GM21786 (cell line): ENCODE data around the gene MYLK.

Experiments used
- ATAC-seq: cut with Tn5 transposase; IDR thresholded peaks from one replicate; pipeline ENCODE4 v1.9.1; 2021; ENCODE audit not compliant: unreplicated experiment

MYLK gene

GRCh38 chr3:123776071-123776782, 107.9 kb downstream of the MYLK start:
- no peak for ATAC-seq

- ATAC-seq, result no peak
Measured at GRCh38 chr3:123774474-123774873, 109.7 kb downstream of the MYLK start.

GRCh38 chr3:123773681-123774431, 110.3 kb downstream of the MYLK start:
- ATAC-seq, result no peak

- ATAC-seq, result no peak
Measured at GRCh38 chr3:123769356-123769743, 114.8 kb downstream of the MYLK start.

GRCh38 chr3:123768480-123769355, 115.4 kb downstream of the MYLK start:
- ATAC-seq, result no peak

- no peak for ATAC-seq
Measured at GRCh38 chr3:123767564-123768292, 116.4 kb downstream of the MYLK start.

- no peak for ATAC-seq
Measured at GRCh38 chr3:123767009-123767372, 117.1 kb downstream of the MYLK start.

GRCh38 chr3:123766193-123767008, 117.7 kb downstream of the MYLK start:
- ATAC-seq, result no peak

DNA sequence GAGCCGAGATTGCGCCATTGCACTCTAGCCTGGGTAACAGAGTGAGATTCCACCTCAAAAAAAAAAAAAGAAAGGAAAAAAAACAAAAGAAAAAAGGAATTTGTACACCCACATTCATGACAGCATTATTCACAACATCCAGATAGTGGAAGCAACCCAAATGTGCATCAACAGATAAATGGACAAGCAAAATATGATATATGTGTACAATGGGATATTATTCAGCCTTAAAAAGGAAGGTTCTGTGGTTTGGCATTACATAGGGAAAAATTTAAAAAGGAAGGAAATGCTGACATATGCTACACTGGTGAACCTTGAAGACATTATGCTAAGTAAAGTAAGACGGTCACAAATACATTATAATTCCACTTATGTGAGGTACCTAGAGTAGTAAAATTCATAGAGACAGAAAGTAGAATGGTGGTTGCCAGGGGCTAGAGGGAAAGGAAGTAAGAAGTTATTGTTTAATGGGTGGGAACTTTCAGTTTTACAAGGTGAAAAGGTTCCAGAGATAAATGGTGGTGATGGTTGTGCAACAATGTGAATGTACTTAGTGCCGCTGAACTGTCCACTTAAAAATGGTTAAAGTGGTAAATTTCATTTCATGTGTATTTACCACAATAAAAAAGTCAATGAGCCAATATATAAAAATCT, 118.5 kb downstream of the MYLK start:
- no peak for ATAC-seq

- no peak for ATAC-seq
Measured at GRCh38 chr3:123764647-123765046, 119.5 kb downstream of the MYLK start.

- ATAC-seq, result no peak
Measured at GRCh38 chr3:123762805-123763204, 121.3 kb downstream of the MYLK start.

DNA sequence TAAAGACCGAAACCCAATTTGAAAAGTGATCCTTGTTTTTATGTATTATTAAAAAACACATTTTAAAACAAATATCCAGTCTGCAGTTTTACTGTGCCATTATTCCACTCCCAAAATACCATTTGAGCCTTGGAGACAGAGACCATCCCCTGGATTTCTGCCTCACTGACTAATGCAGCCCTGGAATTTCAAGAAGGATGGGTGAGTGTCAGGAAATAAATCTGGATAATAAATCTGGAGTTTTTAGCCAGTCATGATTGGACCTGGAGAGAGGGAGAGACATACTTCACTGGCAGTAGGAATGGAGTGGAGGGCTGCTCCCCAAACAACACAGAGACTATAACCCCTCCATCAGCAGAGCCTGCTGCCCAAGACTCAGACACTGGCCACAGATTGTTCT, 123.3 kb downstream of the MYLK start:
- no peak for ATAC-seq

GRCh38 chr3:123759871-123760270, 124.3 kb downstream of the MYLK start:
- ATAC-seq, result no peak

DNA sequence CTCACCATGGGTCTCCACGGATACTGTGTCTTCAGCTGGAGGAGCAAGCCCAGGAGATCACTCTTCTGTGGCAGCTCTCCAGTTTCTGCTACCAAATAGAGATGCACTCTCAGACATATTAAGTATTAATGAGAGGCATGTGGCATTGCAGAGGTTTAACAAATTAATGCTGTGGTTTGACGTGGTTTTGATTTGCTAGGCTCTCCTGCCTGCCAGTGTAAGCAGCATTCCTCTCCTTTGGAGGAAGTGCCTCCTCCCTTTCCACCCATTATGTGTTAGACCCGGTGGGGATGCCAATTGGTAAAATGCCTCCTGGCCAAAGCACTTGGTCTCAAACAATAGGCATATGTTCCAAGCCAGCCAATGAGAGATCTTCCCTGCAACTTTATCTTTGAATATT, 124.8 kb downstream of the MYLK start:
- no peak for ATAC-seq

- ATAC-seq, result no peak
Measured at GRCh38 chr3:123758081-123758564, 126.0 kb downstream of the MYLK start.

DNA sequence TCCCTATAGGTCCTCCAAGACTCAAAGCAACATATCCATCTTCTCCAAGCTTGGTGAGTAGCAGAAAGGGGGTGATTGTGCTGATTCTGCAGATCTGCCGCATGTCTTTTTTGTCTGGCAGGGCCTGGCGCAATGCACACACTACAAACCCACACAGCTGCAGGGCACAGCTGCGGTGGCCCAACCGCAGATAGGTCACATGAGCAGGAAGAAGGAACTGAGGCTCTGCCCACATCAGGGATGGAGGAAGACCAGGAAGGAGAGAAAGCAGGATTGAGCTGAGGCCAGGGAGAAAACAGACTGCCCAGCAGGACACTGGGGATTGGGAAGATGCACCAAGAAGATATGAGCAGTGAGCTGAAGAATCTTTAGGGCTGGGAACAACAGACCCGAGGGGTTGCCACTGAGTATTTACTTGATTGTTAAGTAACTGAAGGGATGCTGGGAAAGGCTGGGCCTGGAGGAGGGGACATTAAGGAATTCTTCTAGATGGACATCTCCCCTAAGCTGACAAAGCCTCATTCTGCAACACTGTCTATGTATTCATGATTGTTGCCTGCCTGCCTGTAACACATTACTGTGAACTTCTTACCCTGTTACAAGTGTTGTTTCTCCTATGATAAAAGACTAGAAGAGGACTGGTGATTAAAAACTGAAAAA, 126.7 kb downstream of the MYLK start:
- no peak for ATAC-seq

DNA sequence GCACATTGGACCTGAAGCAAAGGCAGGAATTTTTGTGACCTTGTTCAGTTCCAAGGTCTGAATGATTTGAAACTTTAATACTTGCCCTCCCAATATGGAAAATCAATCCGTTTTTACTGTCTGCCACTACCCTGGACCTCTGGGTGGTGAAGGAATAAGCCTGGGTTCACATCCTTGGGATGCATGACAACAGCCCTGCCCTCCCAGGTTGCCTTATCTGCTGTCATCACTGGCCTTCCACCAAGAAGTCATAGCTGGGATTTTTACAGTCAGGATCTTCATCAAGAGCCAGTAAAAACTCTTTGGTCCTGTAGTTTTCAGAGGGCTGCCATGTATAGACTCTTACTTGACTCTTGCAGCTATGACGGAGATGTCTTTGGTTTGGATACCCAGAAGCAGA, 128.6 kb downstream of the MYLK start:
- no peak for ATAC-seq

DNA sequence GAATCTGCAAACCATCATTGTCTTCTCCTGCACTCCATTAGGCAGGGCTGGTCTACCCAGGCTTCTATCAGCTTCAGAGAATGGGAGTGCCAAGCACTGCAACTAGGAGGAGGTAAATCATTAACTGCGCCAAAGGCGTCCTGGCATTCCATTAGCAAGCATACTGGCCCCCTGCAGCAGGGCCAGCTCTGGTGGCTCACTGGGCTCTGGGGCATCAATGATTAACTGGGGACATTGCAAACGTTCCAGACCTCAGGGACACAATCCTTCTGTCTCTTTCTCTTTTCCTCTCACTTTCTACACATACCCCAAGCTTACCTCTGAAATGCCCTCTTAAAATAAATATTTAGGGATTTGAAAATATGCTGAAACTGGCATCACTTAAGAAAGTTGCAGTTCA, 129.0 kb downstream of the MYLK start:
- no peak for ATAC-seq

DNA sequence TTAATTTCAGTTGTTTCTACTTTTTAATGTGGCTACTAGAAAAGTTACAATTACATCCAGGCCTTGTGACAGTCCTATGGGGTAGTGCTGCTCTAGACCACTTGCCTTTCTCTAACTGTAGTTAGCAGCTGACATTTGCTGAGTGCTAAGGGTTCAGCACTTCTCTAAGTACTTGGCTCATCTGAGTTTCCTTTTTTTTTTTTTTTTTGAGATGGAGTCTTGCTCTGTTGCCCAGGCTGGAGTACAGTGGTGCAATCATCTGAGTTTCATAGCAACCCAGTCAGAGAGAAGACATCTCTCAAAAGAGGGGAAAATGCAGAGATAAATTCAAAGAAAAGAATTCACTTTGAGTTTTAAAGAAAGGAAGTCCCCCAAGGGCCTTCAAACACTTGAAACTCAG, 130.8 kb downstream of the MYLK start:
- ATAC-seq, result no peak
